SK-N-SH (cell line): ENCODE results near the gene ZNF764. TPM values are rescaled to one million over a fixed set of nuclear protein-coding genes. Genes with fewer than 3 reads are reported as not detected.

Experiments used
- CTCF ChIA-PET: fragments of 300-600, 350-600 bp; formaldehyde crosslinking; extraction: SDS; loops from one replicate; lab custom pipeline; 2021; lab: Yijun Ruan, JAX
- POLR2A ChIA-PET: fragments of 350-600 bp; sonication (Branson Sonifier 250); formaldehyde crosslinking; extraction: SDS; loops from one replicate; lab custom pipeline; 2020; ENCODE audit warnings: antibody characterized with exemption, inconsistent platforms; lab: Yijun Ruan, JAX
- DNase-seq: peaks from one replicate; pipeline ENCODE4 v3.0.0; 2012
- H2AFZ ChIP-seq: fragments of 200-600 bp; sonication (generic); 2 replicates; pipeline ENCODE4 v1.8.1; 2016; ENCODE audit warnings: antibody characterized with exemption, mild to moderate bottlenecking, low read depth
- H3F3A ChIP-seq: fragments of 200-600 bp; sonication (generic); replicated peaks from 2 replicates; pipeline ENCODE3; 2016; ENCODE audit warnings: antibody characterized with exemption, mild to moderate bottlenecking; ENCODE audit not compliant: insufficient read depth
- H3K27ac ChIP-seq, 2 experiments: fragments of 200-500 bp in 1 of 2; fragments of 200-600 bp in 1 of 2; sonication (Bioruptor generic) in 1 of 2; sonication (generic), shearing (Covaris generic) in 1 of 2; 2 replicates each; pipeline versions ENCODE4 v1.5.1 to v1.6.1; 2014 to 2016; ENCODE audit warnings: low read depth in 2 of 2, inconsistent platforms in 1 of 2, low read length in 1 of 2, mild to moderate bottlenecking in 1 of 2, mixed read lengths in 1 of 2
- H3K27me3 ChIP-seq: fragments of 200-600 bp; sonication (generic), shearing (Covaris generic); 2 replicates; pipeline ENCODE4 v1.6.1; 2016; ENCODE audit warnings: mixed run types; ENCODE audit not compliant: insufficient read depth
- H3K36me3 ChIP-seq, 2 experiments: fragments of 200-500 bp in 1 of 2; fragments of 200-600 bp in 1 of 2; sonication (Bioruptor generic) in 1 of 2; sonication (generic) in 1 of 2; replicated peaks in 1 of 2; 2 replicates each; pipeline versions ENCODE3 to v1.5.1; 2014 to 2016; ENCODE audit warnings: low read length in 1 of 2, mild to moderate bottlenecking in 1 of 2; ENCODE audit not compliant: insufficient read depth in 2 of 2, control insufficient read depth in 1 of 2
- H3K4me1 ChIP-seq, 2 experiments: fragments of 200-500 bp in 1 of 2; fragments of 200-600 bp in 1 of 2; sonication (Bioruptor generic) in 1 of 2; sonication (generic), shearing (Covaris generic) in 1 of 2; 2 replicates each; pipeline versions ENCODE4 v1.5.1 to v1.6.1; 2014 to 2016; ENCODE audit warnings: low read depth in 1 of 2, low read length in 1 of 2, mixed run types in 1 of 2; ENCODE audit not compliant: insufficient read depth in 2 of 2, control insufficient read depth in 1 of 2
- H3K4me2 ChIP-seq: fragments of 200-600 bp; sonication (generic), shearing (Covaris generic); 2 replicates; pipeline ENCODE4 v1.6.1; 2017; ENCODE audit warnings: mixed run types
- H3K4me3 ChIP-seq, 2 experiments: fragments of 200-500 bp in 1 of 2; fragments of 200-600 bp in 1 of 2; sonication (Bioruptor generic) in 1 of 2; sonication (generic), shearing (Covaris generic) in 1 of 2; 2 replicates each; pipeline versions ENCODE4 v1.5.1 to v1.8.1; 2014 to 2016; ENCODE audit warnings: low read depth in 2 of 2, inconsistent platforms in 1 of 2, low read length in 1 of 2, mild to moderate bottlenecking in 1 of 2, mixed read lengths in 1 of 2, moderate library complexity in 1 of 2
- H3K79me2 ChIP-seq: fragments of 200-600 bp; sonication (generic); 2 replicates; pipeline ENCODE4 v1.8.1; 2017; ENCODE audit warnings: mild to moderate bottlenecking; ENCODE audit not compliant: insufficient read depth
- H3K9ac ChIP-seq: fragments of 200-600 bp; sonication (generic); 2 replicates; pipeline ENCODE4 v1.6.1; 2017; ENCODE audit warnings: mixed run types
- H3K9me2 ChIP-seq: fragments of 200-600 bp; sonication (generic); 2 replicates; pipeline ENCODE4 v1.6.1; 2017; ENCODE audit warnings: mixed run types
- H3K9me3 ChIP-seq: fragments of 200-600 bp; sonication (generic); 2 replicates; pipeline ENCODE4 v1.6.1; 2017; ENCODE audit warnings: mixed run types, mild to moderate bottlenecking, moderate library complexity
- H4K20me1 ChIP-seq: fragments of 200-600 bp; sonication (generic); 2 replicates; pipeline ENCODE4 v1.6.1; 2017; ENCODE audit warnings: mild to moderate bottlenecking, mixed run types; ENCODE audit not compliant: insufficient read depth
- CHD2 ChIP-seq: fragments of 150-350 bp; IDR thresholded peaks from 2 replicates; pipeline ENCODE4 v1.6.1; 2018; ENCODE audit warnings: low read length; ENCODE audit not compliant: partially characterized antibody
- CTCF ChIP-seq: fragments of 200-600 bp; sonication (generic); IDR thresholded peaks from 2 replicates; pipeline ENCODE4 v1.6.1; 2017; ENCODE audit warnings: antibody characterized with exemption, mild to moderate bottlenecking, moderate library complexity
- ELF1 ChIP-seq: IDR thresholded peaks from 2 replicates; pipeline ENCODE4 v1.4.0; 2012
- EZH2phosphoT487 ChIP-seq: fragments of 200-600 bp; sonication (generic); IDR thresholded peaks from 2 replicates; pipeline ENCODE4 v1.6.1; 2017; ENCODE audit warnings: low read depth, mixed run types, mild to moderate bottlenecking, antibody characterized with exemption, moderate library complexity, borderline replicate concordance
- FOXM1 ChIP-seq: IDR thresholded peaks from 2 replicates; pipeline ENCODE4 v1.4.0; 2012; ENCODE audit warnings: low read depth, mild to moderate bottlenecking
- GABPA ChIP-seq: IDR thresholded peaks from 2 replicates; pipeline ENCODE4 v1.4.0; 2012; ENCODE audit warnings: low read depth, mild to moderate bottlenecking
- GATA2 ChIP-seq: sonication (generic); formaldehyde crosslinking; IDR thresholded peaks from 2 replicates; pipeline ENCODE4 v1.5.0; 2020; ENCODE audit warnings: mild to moderate bottlenecking, missing genetic modification reagents
- MXI1 ChIP-seq: IDR thresholded peaks from 2 replicates; pipeline ENCODE4 v1.6.1; 2012; ENCODE audit warnings: mild to moderate bottlenecking, low read depth, low read length, improper control_type of control experiment
- PBX3 ChIP-seq: IDR thresholded peaks from 2 replicates; pipeline ENCODE4; 2012
- REST ChIP-seq: IDR thresholded peaks from 2 replicates; pipeline ENCODE4 v1.6.1; 2012; ENCODE audit warnings: mild to moderate bottlenecking, low read depth, low read length, moderate library complexity
- TAF1 ChIP-seq: IDR thresholded peaks from 2 replicates; pipeline ENCODE4 v1.6.1; 2012; ENCODE audit warnings: low read depth, mild to moderate bottlenecking, low read length, moderate library complexity, borderline replicate concordance
- TCF12 ChIP-seq: IDR thresholded peaks from 2 replicates; pipeline ENCODE4 v1.4.0; 2012
- USF1 ChIP-seq: IDR thresholded peaks from 2 replicates; pipeline ENCODE4 v1.4.0; 2012; ENCODE audit warnings: low read depth, borderline replicate concordance
- ZBTB33 ChIP-seq: IDR thresholded peaks from 2 replicates; pipeline ENCODE4 v1.4.0; 2012; ENCODE audit warnings: low read depth, borderline replicate concordance
- WGBS: methylation state at CpG from one replicate; pipeline ENCODE4 v1.1.6; 2017; ENCODE audit warnings: low lambda C conversion rate; 5-methylcytosine and 5-hydroxymethylcytosine counted together
- polyA plus RNA-seq, 3 experiments: library from polyadenylated mRNA; depleted of rRNA; stranded (reverse); fragments of >200 nt; gene quantifications; 2 replicates each; pipeline ENCODE4 v1.2.3, GENCODE V29; 2012

ZNF764 gene
- polyA plus RNA-seq, 1 of the 3 experiments (the other 2 are of a cell fraction) = 2.8 TPM

- POLR2A ChIA-PET = interaction anchor here (0.6 kb wide), 1 partner anchor 9 kb away, joined by 3 read pairs; no protein-coding TSS in a partner anchor
- Histone ChIP-seq H3K4me2 (no peak overlapping the region), H3K9ac (no peak overlapping the region)
- TF ChIP-seq GABPA (no peak), ELF1 (no peak), CHD2 (no peak), GATA2 (CRISPR knock-in tag) (no peak), TCF12 (no peak), ZBTB33 (no peak)
- TF ChIP-seq, all 33 proteins: peak for 0
- Histone ChIP-seq H3K27ac (no peak overlapping the region), H3K27me3 (no peaks in the 10 kb centered on the region), H3K9me2 (no peaks in the 10 kb centered on the region), H3K79me2 (no peaks in the 10 kb centered on the region), H3K9me3 (no peaks in the 10 kb centered on the region), H3F3A (no peaks in the 10 kb centered on the region), H3K4me1 (no peaks in the 10 kb centered on the region), H3K4me3 (no peak overlapping the region), H3K36me3 (no peaks in the 10 kb centered on the region), H2AFZ (no peak overlapping the region), H4K20me1 (no peaks in the 10 kb centered on the region)
- CTCF ChIA-PET = no interaction called here
- WGBS = 73% methylated on average over 2 of the region's 2 CpGs
- no peak for DNase-seq
Measured at GRCh38 chr16:30515275-30515674, 42.9 kb downstream of the ZNF764 start.

- POLR2A ChIA-PET = no interaction called here
- no peak for DNase-seq
Measured at GRCh38 chr16:30511509-30511908, 46.7 kb downstream of the ZNF764 start.

More at GRCh38 chr16:30511509-30511908, 46.7 kb downstream of the ZNF764 start:
- H3K27me3 ChIP-seq = no peaks in the 10 kb centered on the region
- H3K4me2 ChIP-seq = no peak overlapping the region
- no peak overlapping the region for H3K27ac ChIP-seq
- no peak overlapping the region for H3K9ac ChIP-seq
- no peaks in the 10 kb centered on the region for H3K9me3 ChIP-seq
- H3K4me1 ChIP-seq = no peaks in the 10 kb centered on the region
- no peaks in the 10 kb centered on the region for H3K36me3 ChIP-seq
- no peak overlapping the region for H3K4me3 ChIP-seq
- no peaks in the 10 kb centered on the region for H4K20me1 ChIP-seq
- no peaks in the 10 kb centered on the region for H3K9me2 ChIP-seq
- H3K79me2 ChIP-seq = no peaks in the 10 kb centered on the region
- H2AFZ ChIP-seq = no peak overlapping the region
- no peaks in the 10 kb centered on the region for H3F3A ChIP-seq
- TF ChIP-seq FOXM1 = no peak
- no peak for TF ChIP-seq EZH2phosphoT487
- TF ChIP-seq CTCF = no peak
- TF ChIP-seq PBX3 = no peak
- no peak for TF ChIP-seq REST
- no peak for TF ChIP-seq TAF1
- TF ChIP-seq ZBTB33 = no peak
- TF ChIP-seq USF1 = no peak
- no peak for TF ChIP-seq MXI1
- WGBS = 63% methylated on average over 3 of the region's 3 CpGs
- CTCF ChIA-PET = interaction anchor here (0.7 to 1.3 kb wide), 2 partner anchors 16 to 62 kb away, joined by 4 to 5 read pairs; no protein-coding TSS in a partner anchor
